ENCODE data around the gene NUP205.

- TF ChIP-seq CTCF (IDR thresholded peaks at IDR 0.05 in 2 of 3, conservative IDR thresholded peaks at IDR 0.05 in 1 of 3; ENCODE audit: borderline replicate concordance in 1 of 3, insufficient read depth in 1 of 3, low read depth in 2 of 3, low read length in 2 of 3) (no peak), SIN3A (IDR thresholded peaks at IDR 0.05; ENCODE audit: low read depth) (no peak), POLR2A (IDR thresholded peaks at IDR 0.05; ENCODE audit: borderline replicate concordance, extremely low read depth, insufficient read depth, insufficient read length) (no peak), EZH2 (IDR thresholded peaks at IDR 0.05) (no peak), POLR2AphosphoS5 (IDR thresholded peaks at IDR 0.05; ENCODE audit: low read depth, low read length) (no peak), ZNF274 (IDR thresholded peaks at IDR 0.05; ENCODE audit: low read depth, low read length) (no peak), YY1 (IDR thresholded peaks at IDR 0.05; ENCODE audit: extremely low read depth, insufficient replicate concordance, low read depth, low read length) (no peak), REST (IDR thresholded peaks at IDR 0.05; ENCODE audit: low read depth) (no peak), EZH2phosphoT487 (IDR thresholded peaks at IDR 0.05; ENCODE audit: borderline replicate concordance) (no peak), MAX (IDR thresholded peaks at IDR 0.05) (no peak), SP1 (IDR thresholded peaks at IDR 0.05; ENCODE audit: low read depth) (no peak), ZBTB33 (IDR thresholded peaks at IDR 0.05; ENCODE audit: extremely low read depth, insufficient replicate concordance, low read length) (no peak), EGR1 (IDR thresholded peaks at IDR 0.05; ENCODE audit: low read depth) (no peak), JUND (IDR thresholded peaks at IDR 0.05) (no peak)
Observed at GRCh38 chr7:135644154-135644553, 86.4 kb downstream of the NUP205 start.
